Femur (tissue), 1 donor: ENCODE results near the gene ZNF835.
"Not testable (repeated sequence)": the region's sequence is repeated elsewhere in the genome, so short reads cannot be mapped to it uniquely, and the experiment has no call there.

Experiments
- DNase-seq: peaks from one replicate; pipeline ENCODE4 v3.0.0-alpha.2; 2017

Gene ZNF835

DNA sequence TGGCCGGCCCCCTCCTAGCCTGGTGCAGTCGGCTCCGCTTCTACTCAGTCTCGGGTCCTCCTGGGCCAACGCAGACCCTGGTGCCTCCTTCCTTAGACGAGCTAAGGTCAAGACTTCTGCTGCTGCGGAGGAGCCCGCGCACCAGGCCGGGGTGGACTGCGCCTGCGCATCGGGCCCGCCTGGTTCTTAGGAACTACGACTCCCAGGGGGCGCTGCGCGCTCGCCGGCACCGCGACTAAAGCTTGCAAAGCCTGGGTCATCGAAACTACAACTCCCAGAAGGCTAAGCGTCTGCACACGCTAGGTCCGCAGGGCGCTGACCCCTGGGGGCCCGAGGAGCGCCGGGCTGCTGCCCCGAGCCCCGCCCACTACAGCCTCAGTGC, at the start of gene ZNF835:
Gene ZNF835 (minus strand): TSS at position 145 of the 382 bp plus-strand sequence. CDS start 6,559 bp downstream, outside the sequence.
- peak; percentile 94 for DNase-seq

DNA sequence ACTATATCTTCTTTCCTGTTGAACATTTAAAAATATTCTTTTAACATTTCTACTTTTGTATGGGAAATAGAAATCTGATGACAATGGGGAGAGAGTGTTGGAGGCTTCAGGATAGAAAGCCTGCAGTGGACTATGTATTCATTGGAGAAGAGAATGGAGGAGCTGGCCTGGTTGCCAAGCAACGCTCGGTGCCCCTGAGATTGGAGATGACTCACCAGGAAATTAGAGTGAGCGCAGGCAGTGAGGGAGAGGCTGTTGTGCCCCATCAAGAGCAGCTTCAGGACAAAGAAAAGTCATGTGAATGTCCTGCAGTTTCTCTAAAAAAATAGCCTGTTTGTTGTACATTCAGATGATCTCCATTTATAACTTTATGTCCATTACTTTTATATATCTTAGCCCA, 48.7 kb upstream of the ZNF835 start:
- peak; percentile 35 for DNase-seq

DNA sequence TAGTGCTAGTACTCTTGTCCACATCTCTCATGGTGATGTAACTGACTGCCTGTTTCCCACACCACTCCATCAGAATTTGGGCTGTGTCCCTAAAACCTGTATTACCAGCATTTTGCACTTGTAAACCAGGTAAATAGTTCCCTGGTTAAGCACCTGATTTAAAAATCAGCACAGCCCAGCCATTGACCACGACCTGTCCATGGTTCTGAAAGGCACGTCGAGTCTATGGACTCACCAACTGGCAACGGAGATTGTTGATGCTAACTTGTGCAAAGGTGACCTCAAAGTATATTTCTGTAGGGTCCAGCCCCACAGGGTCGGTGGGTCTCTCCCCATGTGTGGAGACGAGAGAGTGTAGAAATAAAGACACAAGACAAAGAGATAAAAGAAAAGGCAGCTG, 46.7 kb upstream of the ZNF835 start:
- no peak for DNase-seq

DNA sequence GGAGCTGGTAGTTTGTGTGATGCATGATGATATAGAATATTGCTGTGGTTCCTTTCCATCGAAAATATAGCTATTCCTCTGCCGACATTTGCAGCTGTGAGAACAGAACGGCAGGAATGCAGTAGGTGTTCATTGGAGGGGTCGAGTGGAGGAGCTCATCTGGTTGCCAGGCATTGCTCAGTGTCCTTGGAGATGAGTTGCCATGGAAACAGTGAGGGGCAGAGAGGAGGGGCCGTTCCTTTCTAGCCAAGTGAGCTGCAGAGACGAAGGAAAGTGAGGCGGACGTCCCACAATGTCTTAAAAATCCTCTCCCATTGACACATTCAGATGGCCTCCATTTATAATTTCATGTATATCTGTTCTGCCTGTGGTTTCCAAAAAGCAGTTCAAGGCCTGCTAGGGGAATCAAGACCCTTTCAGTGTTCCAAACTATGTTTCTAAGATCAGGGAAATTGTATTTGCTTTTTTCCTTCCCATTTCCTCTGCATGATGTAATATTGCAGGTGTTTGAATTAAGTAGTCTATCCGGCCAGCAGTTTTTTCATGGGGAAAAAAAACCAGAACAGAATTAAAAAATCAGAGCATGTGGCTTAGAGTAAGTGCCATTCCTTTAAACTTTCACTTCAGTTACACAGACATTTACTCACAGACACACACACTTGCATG, 41.2 kb upstream of the ZNF835 start:
- DNase-seq = peak; percentile 44

DNA sequence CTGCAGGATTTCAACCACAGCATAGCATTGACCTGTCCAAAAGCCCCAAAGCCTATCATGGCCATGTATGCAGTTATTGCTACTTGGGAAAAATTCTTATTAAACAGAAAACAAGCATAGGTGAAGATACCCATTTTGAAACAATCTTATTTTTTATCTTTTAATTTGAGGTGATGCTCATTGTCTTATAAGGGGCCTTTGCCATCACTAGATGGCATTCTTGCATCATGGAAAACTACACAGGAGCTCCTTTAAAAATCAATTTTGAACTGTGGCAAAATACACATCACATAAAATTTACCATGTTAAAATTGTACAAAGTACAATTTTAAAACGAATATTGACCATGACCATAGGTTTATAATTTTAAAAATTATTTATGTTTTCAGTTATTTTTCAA, 38.9 kb upstream of the ZNF835 start:
- no peak for DNase-seq

DNA sequence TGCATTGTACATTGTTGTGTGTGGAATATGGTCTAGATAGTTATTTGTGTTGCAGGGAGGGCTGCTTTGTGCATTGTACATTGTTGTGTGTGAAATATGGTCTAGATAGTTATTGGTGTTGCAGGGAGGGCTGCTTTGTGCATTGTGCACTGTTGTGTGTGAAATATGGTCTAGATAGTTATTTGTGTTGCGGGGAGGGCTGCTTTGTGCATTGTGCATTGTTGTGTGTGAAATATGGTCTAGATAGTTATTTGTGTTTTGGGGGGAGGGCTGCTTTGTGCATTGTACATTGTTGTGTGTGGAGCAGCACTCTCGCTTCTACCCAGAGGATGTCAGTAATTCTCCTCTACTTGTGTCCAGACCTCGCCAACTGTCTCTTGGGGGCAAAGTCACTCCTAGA, 36.3 kb upstream of the ZNF835 start:
- no peak for DNase-seq

DNA sequence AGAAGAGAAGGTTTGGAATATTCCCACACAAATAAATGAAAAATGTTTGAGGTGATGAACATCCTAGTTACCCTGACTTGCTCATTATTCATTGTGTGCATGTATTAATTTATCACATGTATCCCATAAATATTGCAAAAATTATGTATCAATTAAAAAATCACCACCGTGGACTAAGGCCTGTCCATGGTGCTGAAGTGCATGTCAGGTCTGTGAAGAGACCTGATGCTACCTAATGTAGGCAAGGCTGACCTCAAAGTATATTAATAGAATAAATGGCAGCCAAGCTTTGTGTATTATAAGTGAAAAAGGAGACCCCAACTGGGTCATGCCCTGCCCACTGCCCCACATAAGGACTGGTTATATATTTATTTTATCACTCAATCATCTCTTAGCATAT, 34.4 kb upstream of the ZNF835 start:
- DNase-seq = no peak

DNA sequence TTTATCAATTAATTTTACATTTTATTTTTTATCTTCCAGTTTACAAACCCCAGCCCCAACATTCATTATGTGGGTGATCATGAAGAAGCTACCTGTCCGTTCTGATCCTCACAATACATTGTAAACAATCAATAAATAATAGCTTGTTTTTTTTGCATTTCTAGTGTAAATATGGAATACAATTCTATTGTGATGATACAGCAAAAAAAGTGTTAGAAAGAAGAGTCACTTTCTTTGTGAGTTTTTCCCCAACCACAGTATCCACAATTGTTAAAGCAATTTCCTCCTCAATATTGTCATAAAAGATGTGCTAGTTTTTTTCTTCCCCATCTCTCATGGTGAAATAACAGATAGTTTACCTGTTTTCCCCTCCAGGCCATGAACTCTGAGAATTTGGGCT, 30.3 kb upstream of the ZNF835 start:
- DNase-seq = no peak

DNA sequence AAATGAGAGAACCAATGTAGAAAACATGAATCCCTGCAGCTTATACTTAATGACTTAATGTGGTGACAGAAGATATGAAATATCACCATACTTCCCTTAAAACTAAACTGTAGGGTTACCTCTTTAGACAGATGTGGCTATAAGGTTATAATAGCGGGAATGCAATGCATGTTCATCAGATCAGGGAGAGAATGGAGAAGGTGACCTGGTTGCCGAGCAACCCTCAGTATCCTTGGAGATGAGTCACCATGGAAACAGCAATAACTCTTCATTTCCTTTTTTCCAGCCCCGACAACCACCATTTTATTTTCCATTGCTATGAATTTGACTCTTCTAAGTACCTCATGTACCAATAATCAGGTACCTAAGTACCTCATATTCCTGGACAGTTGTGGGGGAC, 28.0 kb upstream of the ZNF835 start:
- DNase-seq = no peak

DNA sequence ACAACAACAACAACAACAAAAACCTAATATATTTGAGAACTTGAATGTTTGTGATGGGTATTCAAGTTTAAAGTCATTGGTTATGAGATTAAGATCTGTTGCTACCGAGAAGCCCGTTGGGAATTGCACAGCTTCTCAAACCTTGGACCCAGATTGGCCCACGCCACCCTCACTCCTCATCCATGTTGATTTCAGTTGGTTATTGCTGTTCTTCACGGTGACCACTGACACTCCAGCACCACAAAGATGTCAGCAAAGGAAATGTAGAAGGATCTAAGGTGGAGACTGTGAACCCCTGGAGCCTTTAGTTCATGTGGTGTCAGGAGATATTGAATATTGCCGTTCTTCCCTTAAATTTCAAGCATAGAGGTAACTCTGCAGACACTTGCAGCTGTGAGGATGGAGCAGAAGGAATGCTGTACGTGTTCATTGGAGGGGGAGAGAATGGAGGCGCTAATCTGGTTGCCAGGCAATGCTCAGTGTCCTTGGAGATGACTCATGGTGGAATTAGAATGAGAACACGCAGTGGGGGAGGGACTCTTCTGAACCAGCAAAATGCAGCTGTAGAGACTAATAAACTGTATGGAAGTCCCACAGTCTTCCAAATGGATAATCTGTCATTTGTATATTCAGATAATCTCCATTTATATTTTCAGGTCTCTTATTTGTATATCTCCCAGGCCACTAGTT, 20.8 kb upstream of the ZNF835 start:
- no peak for DNase-seq

DNA sequence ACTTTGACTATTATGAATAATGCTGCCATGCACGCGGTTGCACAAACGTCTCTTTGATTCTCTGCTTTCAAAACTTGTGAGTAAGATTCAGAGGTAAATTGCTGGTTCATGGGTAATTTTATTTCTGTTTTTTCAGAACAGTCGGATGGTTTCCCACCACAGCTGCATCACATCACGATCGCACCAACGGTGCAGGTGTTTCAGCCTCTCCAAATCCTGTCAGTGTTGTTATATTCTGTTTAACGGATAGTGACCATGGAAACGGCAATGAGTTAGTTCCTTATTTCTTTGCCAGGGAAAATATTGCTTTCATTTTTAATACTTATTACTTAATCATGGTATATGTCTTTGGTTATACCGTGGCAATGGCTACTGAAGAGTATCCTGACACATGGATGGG, 19.1 kb upstream of the ZNF835 start:
- no peak for DNase-seq

DNA sequence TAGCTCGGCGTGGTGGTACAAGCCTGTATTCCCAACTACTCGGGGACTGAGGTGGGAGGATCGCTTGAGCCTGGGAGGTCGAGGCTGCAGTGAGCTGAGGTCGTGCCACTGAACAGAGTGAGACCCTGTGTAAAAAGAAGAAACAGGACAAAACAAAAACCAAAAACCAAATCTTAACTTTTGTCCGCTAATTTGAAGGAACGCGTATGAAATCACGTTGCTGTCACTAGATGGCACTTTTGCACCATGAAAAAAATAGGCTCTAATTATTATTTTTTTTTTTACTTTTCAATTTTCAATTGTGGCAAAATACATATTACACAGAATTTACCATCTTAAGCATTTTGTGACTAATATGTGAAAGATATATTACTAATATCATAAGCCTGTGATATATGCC, 17.6 kb upstream of the ZNF835 start:
- DNase-seq = no peak

DNA sequence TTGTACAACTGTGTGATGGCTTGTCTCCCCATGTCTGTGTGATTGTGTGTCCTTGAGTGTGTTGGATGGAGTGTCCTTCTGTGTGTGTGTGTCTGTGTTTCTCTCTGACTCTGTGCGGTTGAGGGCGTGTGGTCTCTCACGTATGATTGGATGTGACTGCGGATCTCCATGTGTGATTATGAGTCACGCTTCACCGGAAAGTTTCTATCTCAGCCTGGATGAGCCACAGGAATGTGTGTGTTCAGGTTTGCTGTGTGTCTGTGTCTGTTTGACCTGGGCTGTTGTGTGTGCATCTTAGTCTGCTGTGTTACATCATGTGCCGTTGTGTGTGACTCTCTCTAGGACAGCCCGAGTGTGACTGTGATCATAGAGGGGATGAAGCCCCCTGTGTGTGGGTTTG, 15.5 kb upstream of the ZNF835 start:
- DNase-seq = no peak

DNA sequence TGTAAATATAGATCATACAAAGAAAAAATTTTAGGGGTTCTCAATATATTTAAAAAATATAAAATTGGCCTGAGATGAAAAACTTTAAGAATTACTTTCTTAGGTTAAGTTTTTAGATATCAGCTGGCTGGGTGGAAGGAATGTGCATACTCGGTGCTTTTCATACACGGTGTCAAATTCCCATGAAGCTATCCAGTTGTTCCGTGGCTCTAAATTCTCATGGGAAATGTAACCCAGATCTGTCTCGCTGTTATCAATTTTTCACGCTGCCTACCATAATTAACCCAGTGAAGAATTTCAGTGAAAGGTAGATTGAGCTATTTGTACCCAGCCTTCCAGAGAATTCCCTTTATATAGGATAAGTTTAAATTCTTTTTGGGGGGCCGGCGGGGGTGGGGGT, 11.6 kb upstream of the ZNF835 start:
- DNase-seq = no peak

DNA sequence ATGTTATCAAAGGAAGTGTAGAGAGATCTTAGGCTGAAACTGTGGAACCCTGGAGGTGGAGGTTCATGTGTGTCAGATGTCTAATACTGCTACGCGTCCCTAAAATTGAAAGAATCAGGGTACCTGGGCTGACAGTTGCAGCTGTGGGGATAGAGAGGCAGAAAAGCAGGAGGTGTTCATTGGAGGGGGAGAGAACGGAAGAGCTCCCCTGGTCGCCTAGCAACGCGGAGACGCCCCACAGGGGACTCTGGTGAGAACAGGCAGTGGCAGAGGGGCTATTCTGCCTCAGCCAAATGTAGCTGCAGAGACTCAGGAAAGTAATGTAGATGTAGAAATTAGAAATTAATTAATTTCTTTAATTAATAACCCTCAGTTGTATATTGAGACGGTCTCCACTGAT, 10.1 kb upstream of the ZNF835 start:
- DNase-seq = no peak

DNA sequence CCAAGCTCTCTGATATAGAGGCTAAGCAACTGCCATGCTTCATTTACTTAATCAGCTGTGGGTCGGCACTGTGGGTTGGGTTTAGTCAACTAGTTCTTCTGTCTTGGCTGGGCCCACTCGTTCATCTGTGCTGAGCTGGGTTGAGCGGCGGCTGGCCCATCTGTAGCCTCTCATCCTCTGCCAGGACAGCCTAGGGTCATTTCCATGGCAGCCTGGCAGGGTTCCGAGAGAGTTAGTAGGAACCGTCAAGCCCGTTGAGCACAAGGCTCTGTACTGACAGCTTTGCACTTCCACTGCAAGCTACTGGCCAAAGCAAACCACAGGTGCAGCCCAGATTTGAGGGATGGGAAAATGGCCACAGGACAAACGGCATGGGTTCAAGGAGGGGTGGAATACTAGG, 6.6 kb upstream of the ZNF835 start:
- no peak for DNase-seq

DNA sequence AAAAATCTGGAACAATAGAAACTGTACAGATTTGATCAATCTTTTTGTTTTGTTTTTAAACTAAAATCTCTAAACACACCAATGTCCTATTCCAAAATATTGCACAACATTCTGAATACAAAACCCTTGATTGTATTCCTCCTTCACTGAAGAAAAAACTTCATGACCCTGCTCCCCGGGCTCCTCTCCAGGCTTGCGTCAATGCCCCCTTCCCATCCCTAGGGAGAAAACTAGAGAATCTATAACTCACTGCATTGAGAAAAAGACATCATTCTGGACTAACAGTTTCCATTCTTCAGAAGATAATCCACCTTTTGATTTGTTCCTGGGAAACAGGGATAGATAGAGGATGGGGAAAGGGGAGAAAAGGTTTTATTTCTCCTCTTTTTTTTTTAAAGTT, 1.1 kb upstream of the ZNF835 start:
- not testable (repeated sequence) for DNase-seq

DNA sequence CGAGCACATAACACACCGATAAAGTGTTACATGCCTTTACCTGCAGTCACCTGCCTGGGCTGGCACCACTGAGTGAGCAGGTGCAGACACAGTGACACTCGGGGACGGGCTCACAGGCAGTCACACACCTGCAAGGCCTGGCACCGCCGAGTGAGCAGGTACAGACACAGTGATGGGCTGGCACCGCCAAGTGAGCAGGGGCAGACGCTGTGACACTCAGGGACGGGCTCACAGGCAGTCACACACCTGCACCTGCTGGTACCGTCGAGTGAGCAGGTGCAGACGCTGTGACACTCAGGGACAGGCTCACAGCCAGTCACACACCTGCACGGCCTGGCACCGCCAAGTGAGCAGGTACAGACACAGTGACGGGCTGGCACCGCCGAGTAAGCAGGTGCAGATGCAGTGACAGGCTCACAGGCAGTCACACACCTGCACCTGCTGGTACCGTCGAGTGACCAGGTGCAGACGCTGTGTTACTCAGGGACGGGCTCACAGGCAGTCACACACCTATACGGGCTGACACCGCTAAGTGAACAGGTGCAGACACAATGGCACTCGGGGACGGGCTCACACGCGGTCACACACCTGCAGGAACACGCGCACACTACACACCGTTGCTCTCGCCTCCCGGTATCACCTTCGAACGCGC, 470 bp downstream of the ZNF835 start:
- peak; percentile 22 for DNase-seq

DNA sequence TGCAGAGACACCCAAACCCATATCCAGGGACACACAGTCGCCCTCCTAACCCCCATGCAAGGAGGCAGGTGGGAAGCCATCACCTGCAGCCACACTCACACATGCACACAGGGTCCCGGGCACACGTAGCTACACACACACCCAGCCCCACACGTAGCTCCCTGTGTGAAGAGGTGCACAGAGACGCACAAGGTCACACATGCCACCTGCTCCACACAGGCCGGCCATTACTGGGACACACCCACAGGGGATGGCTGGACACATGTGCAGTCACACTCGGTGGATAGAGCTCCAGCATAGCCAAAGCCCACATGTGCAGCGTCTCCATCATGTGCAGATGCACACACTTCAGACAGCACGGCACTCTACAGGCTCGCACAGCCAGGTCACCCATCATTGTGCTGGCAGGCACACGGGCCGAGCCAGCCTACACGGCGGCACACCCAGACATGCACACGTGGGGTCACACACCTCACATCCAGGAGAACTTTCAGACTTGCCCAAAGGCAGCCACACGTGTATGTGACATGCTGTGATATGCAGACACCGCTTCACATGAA, 1.1 kb downstream of the ZNF835 start:
- DNase-seq = no peak

DNA sequence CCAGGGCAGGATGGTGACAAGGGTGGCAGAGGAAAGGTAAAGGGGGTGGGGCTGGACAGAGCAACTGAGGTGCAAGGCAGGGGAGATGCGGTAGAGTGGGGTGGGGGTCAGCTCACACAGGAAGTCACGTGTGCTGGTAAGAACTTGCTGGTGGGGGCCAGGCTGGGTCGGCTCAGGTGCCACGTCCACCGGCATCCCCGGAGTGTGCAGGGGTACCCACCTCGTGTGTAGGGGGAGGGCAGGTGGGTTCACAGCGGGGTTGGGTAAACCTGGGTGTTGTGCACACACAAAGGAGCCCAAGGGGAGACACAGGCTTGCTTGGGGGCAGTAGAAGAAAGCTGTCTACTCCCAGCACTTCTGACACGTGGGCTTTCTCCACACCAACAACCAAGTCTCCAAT, 2.9 kb downstream of the ZNF835 start:
- DNase-seq = no peak

DNA sequence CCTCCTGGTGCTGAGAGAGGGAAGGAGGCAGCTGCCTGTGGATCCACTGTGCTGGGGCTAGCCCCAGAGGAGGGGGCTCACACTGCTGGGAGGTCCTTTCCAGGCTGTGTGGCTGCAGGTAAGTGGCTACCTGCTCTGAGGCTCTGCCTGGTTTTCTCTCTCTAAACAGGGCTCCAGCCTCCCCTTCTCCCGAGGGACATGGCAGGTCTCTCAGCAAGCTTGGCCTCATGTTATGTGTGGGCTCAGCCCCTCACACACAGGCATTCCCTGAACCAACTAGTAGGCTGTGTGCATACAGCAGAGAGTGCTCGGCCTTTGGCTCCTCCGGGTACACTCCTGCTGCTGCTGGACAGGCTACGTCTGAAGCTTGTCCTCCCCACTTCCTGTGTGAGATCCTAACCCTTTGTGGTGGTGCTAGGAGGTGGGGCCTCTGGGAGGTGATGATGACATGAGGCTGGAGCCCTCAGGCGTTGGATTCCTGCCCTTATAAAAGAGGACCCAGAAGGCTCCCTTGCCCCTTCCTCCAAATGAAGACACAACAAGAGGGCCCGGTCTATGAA, 4.2 kb downstream of the ZNF835 start:
- DNase-seq = no peak

DNA sequence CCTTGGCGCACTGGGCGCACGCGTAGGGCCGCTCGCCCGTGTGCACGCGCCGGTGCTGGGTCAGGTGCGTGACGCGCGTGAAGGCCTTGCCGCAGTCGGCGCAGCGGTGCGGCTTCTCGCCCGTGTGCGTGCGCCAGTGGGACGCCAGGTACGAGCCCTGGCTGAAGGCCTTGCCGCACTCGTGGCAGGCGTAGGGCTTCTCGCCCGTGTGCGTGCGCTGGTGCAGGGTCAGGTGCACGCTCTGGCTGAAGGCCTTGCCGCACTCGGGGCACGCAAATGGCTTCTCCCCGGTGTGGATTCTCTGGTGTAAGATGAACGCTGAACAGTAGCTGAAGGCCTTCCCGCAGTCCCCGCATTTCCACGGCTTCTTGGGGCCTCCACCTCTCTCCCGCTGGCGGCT, 7.0 kb downstream of the ZNF835 start:
- DNase-seq = no peak

DNA sequence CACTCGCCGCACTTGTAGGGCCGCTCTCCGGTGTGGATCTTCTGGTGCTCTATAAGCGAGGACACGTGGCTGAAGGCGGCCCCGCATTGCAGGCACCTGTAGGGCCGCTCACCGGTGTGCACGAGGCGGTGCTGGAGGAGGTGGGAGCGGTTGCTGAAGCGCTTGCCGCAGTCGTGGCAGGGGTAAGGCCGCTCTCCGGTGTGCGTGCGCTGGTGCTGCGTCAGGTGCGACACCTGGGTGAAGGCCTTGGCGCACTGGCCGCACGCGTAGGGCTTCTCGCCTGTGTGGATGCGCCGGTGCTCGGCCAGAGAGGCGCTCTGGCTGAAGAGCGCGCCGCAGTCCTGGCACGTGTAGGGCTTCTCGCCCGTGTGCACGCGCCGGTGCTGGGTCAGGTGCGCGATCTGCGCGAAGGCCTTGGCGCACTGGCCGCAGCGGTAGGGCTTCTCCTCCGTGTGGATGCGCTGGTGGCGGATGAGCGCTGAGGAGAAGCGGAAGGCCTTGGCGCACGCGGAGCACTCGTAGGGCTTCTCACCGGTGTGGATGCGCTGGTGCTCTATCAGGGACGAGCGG, 7.5 kb downstream of the ZNF835 start:
- DNase-seq = no peak
